ENCODE measurements around the gene RUFY1.
"Not testable (repeated sequence)": the region's sequence is repeated elsewhere in the genome, so short reads cannot be mapped to it uniquely, and the experiment has no call there.

The RUFY1 gene

GRCh38 chr5:179536676-179537075, 13.7 kb upstream of the RUFY1 start:
- DNase-seq (ENCODE audit: low read depth in 2 of 2, low spot score in 1 of 2) = no peak

DNA sequence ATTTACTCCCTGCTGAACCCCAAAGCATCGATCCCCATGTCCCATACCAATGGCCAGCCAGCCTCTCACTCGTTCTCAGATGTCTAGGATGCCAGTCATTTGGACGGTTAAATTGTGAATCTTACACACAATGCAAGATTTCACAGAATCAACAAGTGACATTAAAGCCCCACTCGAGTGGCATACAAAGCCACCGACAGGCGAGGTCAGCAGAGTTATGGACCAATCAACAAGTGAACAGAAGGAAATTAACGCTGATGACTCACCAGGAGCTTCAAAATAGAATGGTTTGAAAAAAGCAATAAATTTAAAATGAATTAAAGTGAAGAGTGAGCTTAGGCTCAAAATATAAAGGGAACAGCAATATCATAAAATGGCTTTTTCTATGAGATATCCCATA, 8.2 kb upstream of the RUFY1 start:
- no peak for DNase-seq (ENCODE audit: low read depth in 2 of 2, low spot score in 1 of 2)

DNA sequence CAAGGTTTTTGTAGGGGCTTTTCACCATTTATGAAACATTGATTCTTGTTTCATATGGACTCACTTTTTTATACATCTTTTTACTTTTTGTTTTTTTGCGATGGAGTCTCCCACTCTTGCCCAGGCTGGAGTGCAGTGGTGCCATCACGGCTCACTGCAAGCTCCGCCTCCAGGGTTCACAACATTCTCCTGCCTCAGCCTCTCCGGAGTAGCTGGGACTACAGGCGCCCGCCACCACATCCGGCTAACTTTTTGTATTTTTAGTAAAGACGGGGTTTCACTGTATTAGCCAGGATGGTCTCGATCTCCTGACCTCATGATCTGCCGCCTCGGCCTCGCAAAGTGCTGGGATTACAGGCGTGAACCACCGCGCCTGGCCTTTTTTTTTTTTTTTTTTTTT, 7.1 kb upstream of the RUFY1 start:
- not testable (repeated sequence) for DNase-seq (ENCODE audit: low read depth in 2 of 2, low spot score in 1 of 2)

- no peak for DNase-seq (ENCODE audit: low read depth in 2 of 2, low spot score in 1 of 2)
Observed at GRCh38 chr5:179553006-179553405, 2.7 kb downstream of the RUFY1 start.

DNA sequence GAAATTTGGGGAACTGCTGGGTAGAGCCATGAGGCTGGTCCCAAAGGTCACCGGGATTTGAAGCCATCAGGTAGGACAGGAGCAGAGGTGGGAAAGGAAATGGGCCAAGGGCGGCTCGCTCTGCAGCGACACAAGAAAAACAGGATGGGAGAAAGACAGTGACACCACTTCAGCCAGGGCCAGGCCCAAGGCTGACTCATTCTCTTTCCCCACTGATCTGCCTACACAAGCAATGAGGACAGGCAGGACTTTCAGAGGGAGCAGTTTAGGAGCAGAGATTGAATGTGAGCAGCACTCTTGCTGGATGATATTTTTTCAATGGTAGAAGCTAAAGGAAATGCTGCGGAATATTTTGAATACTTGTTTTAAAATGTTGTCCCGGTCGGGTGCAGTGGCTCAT, 3.5 kb downstream of the RUFY1 start:
- no peak for DNase-seq (ENCODE audit: low read depth in 2 of 2, low spot score in 1 of 2)

- DNase-seq (ENCODE audit: low read depth in 2 of 2, low spot score in 1 of 2) = no peak
Observed at GRCh38 chr5:179554981-179555380, 4.6 kb downstream of the RUFY1 start.

DNA sequence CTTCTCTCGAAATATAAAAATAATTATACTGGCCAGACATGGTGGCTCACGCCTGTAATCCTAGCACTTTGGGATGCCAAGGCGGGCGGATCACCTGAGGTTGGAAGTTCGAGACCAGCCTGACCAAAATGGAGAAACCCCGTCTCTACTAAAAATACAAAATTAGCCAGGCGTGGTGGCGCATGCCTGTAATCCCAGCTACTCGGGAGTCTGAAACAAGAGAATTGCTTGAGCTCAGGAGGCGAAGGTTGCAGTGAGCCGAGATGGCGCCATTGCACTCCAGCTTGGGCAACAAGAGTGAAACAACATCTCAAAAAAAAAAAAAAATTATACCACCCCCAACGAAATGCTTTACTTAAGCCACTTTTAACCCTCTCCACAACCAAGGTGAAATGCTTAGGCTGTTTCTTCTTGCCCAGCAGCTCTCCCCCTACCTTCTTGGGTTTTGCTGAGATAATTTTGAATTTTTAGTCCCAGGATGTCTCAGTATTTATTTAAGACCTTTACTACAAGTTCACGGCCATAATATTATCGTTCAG, 8.0 kb downstream of the RUFY1 start:
- not testable (repeated sequence) for DNase-seq (ENCODE audit: low read depth in 2 of 2, low spot score in 1 of 2)

DNA sequence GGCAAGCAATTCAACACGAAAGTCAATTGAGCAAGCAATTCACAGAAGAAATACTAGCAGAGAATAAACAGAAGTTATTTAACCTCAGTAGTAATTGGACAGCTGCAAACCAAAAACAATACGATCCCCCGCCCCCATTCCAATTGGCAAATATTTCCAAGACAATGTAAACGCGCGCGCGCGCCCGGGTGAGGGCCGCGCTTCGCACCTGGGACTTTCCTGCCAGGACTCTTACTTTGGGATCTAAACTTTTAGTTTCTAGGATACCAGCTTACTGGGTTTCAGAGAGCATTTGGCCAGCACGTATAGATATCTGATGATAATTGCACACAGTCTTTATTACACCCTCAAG, 8.6 kb downstream of the RUFY1 start:
- DNase-seq (ENCODE audit: low read depth in 2 of 2, low spot score in 1 of 2) = no peak

GRCh38 chr5:179559284-179560252, 9.2 kb downstream of the RUFY1 start:
- DNase-seq (ENCODE audit: low read depth in 2 of 2, low spot score in 1 of 2) = peak; percentile 50 to 82

GRCh38 chr5:179564526-179564925, 14.2 kb downstream of the RUFY1 start:
- no peak for DNase-seq (ENCODE audit: low read depth in 2 of 2, low spot score in 1 of 2)

DNA sequence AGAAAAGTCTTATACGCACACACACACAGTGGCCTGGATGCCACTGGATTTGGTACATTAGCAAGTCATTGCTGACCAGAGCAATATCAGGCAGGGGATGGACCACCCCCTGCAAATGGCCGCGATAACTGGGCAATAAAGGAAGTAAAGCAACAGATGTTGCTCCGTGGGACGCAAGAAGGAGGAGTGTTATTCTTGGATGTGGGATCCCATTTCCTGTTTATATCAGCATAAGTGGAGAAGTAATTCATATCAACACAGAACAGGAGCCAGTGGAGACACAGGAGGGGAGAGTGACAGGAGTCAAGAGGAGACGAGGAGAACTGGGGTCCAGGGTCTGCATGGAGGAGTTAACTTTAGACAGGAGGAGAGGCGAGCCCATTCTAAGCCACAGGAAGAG, 18.4 kb downstream of the RUFY1 start:
- DNase-seq (ENCODE audit: low read depth in 2 of 2, low spot score in 1 of 2) = no peak

DNA sequence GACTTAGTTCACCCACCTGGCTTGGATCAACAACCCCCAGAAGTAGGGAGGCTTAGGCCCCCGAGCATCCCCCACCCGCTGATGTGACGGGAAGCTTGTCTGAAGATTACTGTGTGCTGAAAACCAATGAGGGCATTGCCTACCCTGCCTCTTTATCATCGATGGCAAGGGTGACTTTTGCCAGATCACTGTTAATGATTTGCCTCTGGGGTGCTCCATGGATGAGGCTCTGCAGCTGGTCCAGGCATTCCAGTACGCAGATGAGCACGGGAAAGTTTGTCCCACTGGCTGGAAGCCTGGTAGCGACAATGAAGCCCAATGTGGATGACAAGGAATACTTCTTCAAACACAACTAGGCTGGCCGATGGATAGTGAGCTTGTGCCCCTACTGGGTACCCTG, 22.0 kb downstream of the RUFY1 start:
- no peak for DNase-seq (ENCODE audit: low read depth in 2 of 2, low spot score in 1 of 2)

GRCh38 chr5:179577286-179577960, 27.1 kb downstream of the RUFY1 start:
- no peak for DNase-seq (ENCODE audit: low read depth in 2 of 2, low spot score in 1 of 2)

GRCh38 chr5:179585941-179586401, 35.6 kb downstream of the RUFY1 start:
- no peak for DNase-seq (ENCODE audit: low read depth in 2 of 2, low spot score in 1 of 2)

- DNase-seq (ENCODE audit: low read depth in 2 of 2, low spot score in 1 of 2) = no peak
Observed at GRCh38 chr5:179588166-179588565, 37.8 kb downstream of the RUFY1 start.

DNA sequence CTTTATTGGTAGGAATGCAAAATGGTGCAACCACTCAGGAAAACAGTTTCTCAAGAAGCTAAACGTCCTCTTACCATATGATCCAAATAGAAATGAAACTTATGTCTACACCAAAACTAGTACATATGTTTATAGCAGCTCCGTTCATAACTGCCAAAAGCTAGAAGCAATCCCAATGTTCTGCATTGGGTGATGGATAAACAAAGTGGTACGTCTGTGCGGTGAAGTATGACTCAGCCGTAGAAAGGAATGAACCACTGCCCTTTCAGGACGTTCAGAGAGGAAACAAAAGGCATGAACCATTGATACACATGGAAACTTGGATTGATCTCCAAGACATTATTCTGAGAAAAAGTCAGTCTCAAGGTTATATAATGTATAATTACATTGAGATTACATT, 45.6 kb downstream of the RUFY1 start:
- DNase-seq (ENCODE audit: low read depth in 2 of 2, low spot score in 1 of 2) = no peak

GRCh38 chr5:179596421-179596820, 46.1 kb downstream of the RUFY1 start:
- DNase-seq (ENCODE audit: low read depth in 2 of 2, low spot score in 1 of 2) = no peak

DNA sequence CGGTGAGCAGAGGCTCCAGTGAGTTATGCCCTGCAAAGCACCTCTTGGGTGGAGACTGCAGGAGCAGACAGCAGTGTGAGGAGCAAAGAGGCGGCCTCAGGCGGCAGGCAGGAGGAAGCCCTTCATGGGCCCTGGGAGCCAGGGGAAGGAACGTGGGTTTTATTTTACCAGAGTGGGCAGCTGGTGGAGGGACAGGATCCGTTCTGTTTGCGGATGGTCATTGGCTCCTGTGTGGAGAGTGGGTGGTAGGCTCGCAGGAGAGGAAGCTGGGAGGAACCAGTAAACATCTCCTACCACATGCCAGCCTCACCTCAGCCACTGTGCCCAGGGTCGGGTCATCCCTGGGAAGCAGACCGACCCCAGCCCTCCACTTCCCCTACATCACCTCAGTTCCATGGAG, 48.7 kb downstream of the RUFY1 start:
- no peak for DNase-seq (ENCODE audit: low read depth in 2 of 2, low spot score in 1 of 2)

DNA sequence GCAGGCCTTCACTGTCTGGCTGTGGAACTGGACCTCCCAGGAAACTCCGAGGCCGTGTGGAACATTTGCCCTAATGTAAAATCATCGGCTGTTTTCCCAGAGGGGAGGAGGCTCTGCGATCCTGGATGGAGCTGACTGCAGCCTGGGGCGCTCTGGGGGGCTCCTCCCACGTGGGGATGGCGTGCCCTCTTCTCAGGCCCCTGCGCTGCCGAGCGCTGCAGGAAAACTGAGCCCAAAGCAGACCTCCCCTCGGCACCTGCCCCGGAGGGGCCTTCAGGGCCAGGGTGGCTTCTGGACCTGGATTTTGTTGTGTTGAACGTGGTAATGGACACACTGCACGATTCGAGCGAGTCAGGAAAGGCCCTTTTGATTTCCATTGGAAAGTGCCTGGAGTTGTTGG, 49.2 kb downstream of the RUFY1 start:
- DNase-seq (ENCODE audit: low read depth in 2 of 2, low spot score in 1 of 2) = no peak

DNA sequence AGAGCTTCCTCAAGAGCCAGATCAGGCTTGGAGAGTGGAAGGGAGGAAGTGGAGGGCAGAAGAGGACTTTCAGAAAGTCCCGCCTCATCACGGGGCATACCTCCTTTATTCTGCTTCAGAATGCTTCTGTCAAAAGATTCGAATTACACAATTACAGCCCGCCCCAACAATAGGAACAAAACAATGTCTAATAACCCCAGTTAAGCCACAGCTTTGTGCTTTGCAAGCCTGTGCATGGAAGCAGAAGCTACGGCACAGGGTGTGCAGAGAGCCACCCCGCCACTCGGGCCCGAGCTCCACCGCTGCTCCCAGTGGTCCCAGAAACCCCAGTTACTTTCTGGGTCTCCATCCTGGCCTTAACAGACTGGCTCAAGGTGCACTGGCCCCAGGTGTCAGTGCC, 49.6 kb downstream of the RUFY1 start:
- no peak for DNase-seq (ENCODE audit: low read depth in 2 of 2, low spot score in 1 of 2)

DNA sequence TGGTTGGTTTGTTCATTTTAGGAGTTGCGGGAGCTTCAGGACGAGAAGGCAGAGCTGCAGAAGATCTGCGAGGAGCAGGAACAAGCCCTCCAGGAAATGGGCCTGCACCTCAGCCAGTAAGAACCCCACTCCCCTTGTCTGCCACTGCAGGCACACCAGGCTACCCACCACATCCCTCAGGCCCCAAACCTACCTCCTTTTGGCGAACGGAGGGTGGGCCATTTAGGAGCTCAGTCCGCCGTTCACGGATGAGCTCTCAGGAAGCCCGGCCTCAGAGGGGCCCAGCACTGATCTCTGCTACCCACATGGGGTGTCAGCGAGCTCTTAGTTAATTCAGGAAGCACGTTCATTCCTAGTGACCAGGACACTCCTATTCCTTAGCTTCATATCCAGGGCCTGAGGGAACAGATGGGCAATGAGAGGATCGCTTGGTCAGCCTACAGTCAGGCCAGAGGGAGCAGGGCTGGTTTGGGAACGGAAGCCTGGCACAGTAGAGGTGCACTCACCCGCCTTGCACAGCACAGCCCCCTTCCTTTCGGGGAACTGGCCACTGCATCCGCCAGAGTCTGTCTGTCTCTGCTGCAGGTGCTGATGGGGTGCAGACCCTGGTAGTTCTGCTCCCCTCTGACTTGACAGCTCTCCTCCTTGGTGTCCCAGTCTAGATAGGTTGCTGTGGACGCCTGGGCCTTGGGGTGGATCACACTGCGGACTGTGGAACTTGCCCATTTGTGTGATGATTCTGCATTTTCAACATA, 51.7 kb downstream of the RUFY1 start:
- no peak for DNase-seq (ENCODE audit: low read depth in 2 of 2, low spot score in 1 of 2)
